ENCODE measurements around the gene TRIM29.

TRIM29 gene

GRCh38 chr11:120086651-120087050 lies 51.3 kb downstream of the TRIM29 start:
- no peak for TF ChIP-seq ZFP30 (CRISPR knock-in tag; IDR thresholded peaks at IDR 0.05)
- TF ChIP-seq ISL1 (CRISPR knock-in tag; IDR thresholded peaks at IDR 0.05): no peak
- TF ChIP-seq PATZ1 (CRISPR knock-in tag; IDR thresholded peaks at IDR 0.05; ENCODE audit: borderline replicate concordance): no peak
- no peak for TF ChIP-seq ARNTL (CRISPR knock-in tag; IDR thresholded peaks at IDR 0.05; ENCODE audit: borderline replicate concordance, low read depth)
- TF ChIP-seq ZNF70 (CRISPR knock-in tag; IDR thresholded peaks at IDR 0.05): no peak
- no peak for TF ChIP-seq CREB5 (CRISPR knock-in tag; IDR thresholded peaks at IDR 0.05; ENCODE audit: low read depth)
- no peak for TF ChIP-seq ZNF8 (CRISPR knock-in tag; IDR thresholded peaks at IDR 0.05)
- ATAC-seq: no peak

- TF ChIP-seq TOX (CRISPR knock-in tag; IDR thresholded peaks at IDR 0.05; ENCODE audit: borderline replicate concordance) (no peak), CREB5 (CRISPR knock-in tag; IDR thresholded peaks at IDR 0.05; ENCODE audit: low read depth) (no peak), ZFP30 (CRISPR knock-in tag; IDR thresholded peaks at IDR 0.05) (no peak), CSRNP3 (CRISPR knock-in tag; IDR thresholded peaks at IDR 0.05) (no peak), PATZ1 (CRISPR knock-in tag; IDR thresholded peaks at IDR 0.05; ENCODE audit: borderline replicate concordance) (no peak), ESRRG (CRISPR knock-in tag; IDR thresholded peaks at IDR 0.05) (no peak), RARB (CRISPR knock-in tag; IDR thresholded peaks at IDR 0.05) (no peak), SNAI2 (CRISPR knock-in tag; IDR thresholded peaks at IDR 0.05) (no peak), OSR1 (CRISPR knock-in tag; IDR thresholded peaks at IDR 0.05) (no peak), ARNTL (CRISPR knock-in tag; IDR thresholded peaks at IDR 0.05; ENCODE audit: borderline replicate concordance, low read depth) (no peak), GLIS3 (CRISPR knock-in tag; IDR thresholded peaks at IDR 0.05) (no peak), ZNF70 (CRISPR knock-in tag; IDR thresholded peaks at IDR 0.05) (no peak), PPARA (CRISPR knock-in tag; IDR thresholded peaks at IDR 0.05; ENCODE audit: borderline replicate concordance) (no peak), BACH2 (CRISPR knock-in tag; IDR thresholded peaks at IDR 0.05; ENCODE audit: borderline replicate concordance) (no peak), ZC3H10 (CRISPR knock-in tag; IDR thresholded peaks at IDR 0.05) (no peak), TCF4 (CRISPR knock-in tag; IDR thresholded peaks at IDR 0.05; ENCODE audit: borderline replicate concordance) (no peak), POU6F1 (CRISPR knock-in tag; IDR thresholded peaks at IDR 0.05; ENCODE audit: borderline replicate concordance, low read depth) (no peak)
- no peak; the same call in 2 of the 3 replicates for ATAC-seq
Observed at GRCh38 chr11:120079750-120080610, 57.9 kb downstream of the TRIM29 start.

- TF ChIP-seq SNAI2 (CRISPR knock-in tag; IDR thresholded peaks at IDR 0.05) (no peak), POU6F1 (CRISPR knock-in tag; IDR thresholded peaks at IDR 0.05; ENCODE audit: borderline replicate concordance, low read depth) (no peak), PPARA (CRISPR knock-in tag; IDR thresholded peaks at IDR 0.05; ENCODE audit: borderline replicate concordance) (no peak), ZFP3 (CRISPR knock-in tag; IDR thresholded peaks at IDR 0.05) (no peak), CSRNP3 (CRISPR knock-in tag; IDR thresholded peaks at IDR 0.05) (no peak), ZC3H10 (CRISPR knock-in tag; IDR thresholded peaks at IDR 0.05) (no peak), ZNF565 (CRISPR knock-in tag; conservative IDR thresholded peaks at IDR 0.05; ENCODE audit: low read depth) (no peak), RARB (CRISPR knock-in tag; IDR thresholded peaks at IDR 0.05) (no peak), ESRRG (CRISPR knock-in tag; IDR thresholded peaks at IDR 0.05) (no peak)
- no peak for ATAC-seq
Observed at GRCh38 chr11:120078397-120078796, 59.5 kb downstream of the TRIM29 start.

All from SK-N-SH treated with all-trans-retinoic acid at 6 μM for 48 hours (cell line).